Frontal cortex (tissue), 4 donors: ENCODE results near the gene IRF6. TPM values are rescaled to one million over a fixed set of nuclear protein-coding genes. Genes with fewer than 3 reads are reported as not detected.

Experiments used
- DNase-seq, 2 donors: peaks; one replicate each; pipeline ENCODE4 v3.0.0; 2012; ENCODE audit warnings: low spot score in 2 of 2
- FAIRE-seq: peaks from 2 replicates; lab custom pipeline; 2012; peaks lifted over from hg19 to GRCh38; lab: Jason Lieb, UNC
- total RNA-seq: library from RNA; depleted of rRNA; stranded (reverse); fragments of >200 nt; gene quantifications from one replicate; pipeline ENCODE4 v1.2.3, GENCODE V29; 2014
- donor health status: control.
- donor health status: control.
- donor health status: control.

Gene IRF6
- total RNA-seq, 1 donor from 2014 or later: 0.41 TPM

DNA sequence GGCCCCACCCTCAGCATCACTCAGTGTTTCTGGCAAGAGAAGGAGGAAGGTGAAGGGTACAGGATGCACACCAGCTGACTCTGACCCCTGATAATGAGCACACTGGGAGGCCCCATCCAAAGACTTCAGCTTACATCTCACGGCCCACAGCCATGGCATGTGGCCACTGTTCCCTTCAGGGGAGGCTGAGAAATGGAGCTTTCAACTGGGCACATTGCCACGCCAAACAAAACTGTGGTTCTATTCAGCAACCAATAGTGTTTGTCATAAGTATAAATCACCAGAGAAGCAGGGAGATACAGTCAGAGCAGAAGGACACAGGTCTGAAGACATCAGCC is 62.8 kb downstream of the IRF6 start:
- FAIRE-seq (no peak), DNase-seq (no peak)

DNA sequence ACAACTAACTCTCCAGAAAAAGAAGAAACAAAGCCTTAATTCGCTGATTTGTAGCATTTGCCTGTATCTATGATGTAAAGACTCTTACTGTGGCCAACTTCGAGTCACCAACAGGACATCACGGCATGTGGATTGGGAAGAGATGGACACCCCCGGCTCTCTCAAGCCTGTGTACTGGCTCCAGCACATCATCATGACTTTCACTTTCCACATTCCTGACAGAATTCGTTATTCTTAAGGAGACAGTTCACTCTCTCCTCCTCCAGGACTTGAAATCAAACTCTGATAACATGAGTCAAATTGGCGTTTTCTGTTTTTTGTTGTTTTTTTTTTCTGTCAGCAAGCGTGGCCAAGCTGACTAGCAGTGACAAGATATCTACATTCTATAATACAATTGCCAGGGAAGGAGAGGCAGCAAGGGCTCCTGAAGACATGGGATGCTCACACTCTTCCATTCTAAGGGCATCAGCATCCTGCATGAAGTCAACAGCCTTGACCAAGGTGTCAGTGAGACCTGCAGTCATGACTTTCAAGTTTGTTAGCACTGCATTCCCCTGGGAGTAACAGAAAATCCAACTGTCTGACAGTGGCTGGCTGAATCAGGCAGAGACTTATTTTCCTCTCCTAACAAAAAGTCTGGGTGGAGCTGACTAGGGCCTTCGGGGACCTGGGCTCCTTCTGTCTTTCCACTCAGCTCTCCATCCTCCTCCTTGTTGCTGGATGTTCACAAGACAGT is 63.4 kb downstream of the IRF6 start:
- DNase-seq (no peak), FAIRE-seq (no peak)

DNA sequence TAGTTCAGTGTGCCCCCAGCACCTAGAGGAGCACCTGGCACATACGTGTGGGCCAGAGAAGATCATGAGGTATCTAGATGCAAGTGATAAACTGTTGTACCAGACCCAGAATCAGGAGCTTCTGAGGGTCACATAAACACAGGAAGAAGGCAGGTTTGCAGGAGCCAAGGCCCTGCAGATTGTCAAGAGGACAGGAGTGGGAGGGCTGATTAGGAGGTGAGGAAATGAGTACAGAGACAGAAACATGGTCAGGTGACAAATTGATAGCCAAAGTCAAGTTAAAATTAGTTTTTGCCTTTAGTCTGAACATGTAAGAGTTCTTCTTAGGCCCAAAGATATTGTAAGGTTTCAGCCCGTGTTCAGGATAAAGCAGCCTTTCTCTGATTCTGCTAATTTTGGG is 64.1 kb downstream of the IRF6 start:
- FAIRE-seq: no peak
- DNase-seq: no peak

DNA sequence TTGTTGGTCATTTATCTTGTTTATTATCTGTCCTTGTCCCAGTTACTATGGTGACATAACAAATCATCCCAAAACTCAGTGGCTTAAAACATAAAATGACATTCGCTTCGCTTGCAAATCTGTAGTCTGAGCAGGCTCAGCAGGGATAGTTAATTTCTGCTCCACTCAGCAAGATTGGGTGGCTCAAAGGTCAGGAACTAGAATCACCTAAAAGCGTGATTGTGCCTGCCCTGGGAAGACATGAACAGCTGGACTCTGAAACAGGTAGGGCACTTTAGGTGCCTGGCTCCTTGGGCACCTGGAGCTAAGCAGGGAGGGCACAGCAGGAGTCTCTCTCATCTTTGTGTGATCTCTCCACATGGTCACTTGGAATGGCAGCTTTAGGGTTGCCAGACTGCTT is 64.7 kb downstream of the IRF6 start:
- no peak for DNase-seq

DNA sequence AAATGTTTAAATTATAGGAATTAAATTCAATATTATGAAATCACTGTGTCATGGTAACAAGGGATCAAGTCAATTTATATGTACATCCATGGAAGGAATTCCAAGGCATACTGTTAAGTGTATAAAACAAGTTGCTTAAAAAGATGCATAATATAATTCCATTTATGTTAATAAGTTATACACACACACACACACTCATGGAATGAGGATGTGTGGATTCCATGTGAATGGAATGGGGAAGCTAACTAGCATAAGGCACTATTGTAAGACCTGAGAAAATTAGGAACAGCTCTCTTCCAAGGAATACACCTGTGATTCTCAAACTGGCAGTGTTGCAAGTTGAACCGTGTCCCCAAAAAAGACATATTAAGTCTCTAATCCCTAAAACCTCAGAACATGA is 67.7 kb downstream of the IRF6 start:
- DNase-seq (no peak), FAIRE-seq (no peak)

More for the DNA sequence above, 64.7 kb downstream of the IRF6 start:
- FAIRE-seq: no peak

DNA sequence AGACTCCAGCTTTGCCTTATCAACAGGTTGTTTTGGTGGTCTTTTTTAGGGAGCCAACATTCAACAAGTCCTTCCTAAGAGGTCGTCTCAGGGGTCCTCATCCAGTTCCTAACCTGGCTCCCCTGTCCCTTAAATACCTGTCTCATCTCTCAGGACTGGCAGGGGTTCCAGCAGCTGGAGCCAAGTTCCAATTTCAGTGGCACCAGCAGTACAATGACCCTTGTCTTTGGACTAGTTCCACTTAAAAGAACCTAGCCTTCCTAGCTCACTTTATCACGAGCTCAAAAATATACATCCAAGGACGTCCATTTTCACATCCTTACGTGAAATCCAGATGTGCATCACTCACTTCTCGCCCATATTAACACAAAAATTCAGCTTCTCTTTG is 68.8 kb downstream of the IRF6 start:
- FAIRE-seq: no peak
- DNase-seq: no peak

DNA sequence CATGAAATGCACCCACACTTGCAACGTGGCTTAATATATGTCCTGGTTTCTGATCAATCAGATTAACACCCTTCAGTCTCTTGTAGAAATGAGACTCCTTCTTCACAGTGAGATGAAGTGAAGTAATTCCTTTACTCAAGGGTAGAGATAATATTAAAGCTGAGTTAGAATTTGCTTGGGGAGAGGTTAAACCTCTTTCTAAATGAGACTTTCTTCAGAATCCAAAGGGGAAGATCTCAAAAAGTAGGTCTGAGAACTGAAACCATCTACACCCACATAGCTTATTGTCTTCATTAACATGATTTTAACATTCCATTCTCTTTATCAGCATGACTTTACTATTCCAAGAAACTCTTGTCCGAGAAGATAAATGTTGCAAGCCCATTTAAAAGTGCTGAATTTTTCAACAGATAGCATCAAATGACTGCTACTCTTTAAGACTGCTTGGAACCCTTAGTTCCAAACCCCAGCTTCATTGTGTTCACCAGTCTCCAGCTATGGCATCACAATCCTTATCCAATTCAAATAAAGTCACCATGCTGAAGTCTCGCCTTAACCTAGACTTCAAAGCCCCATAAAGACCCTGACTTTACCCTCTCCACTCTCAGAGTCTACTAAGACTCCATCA is 69.3 kb downstream of the IRF6 start:
- FAIRE-seq: no peak
- DNase-seq: no peak

Other genes starting within 250 kb of the IRF6 start
- gene CAMK1G, start 222.4 kb downstream of the IRF6 start, total RNA-seq: 2.4 TPM
- 0.82 TPM for gene LAMB3, start 153.7 kb downstream of the IRF6 start, total RNA-seq
- gene G0S2, start 130.7 kb downstream of the IRF6 start, total RNA-seq: 1.6 TPM
- gene HSD11B1, start 101.3 kb downstream of the IRF6 start, total RNA-seq: not detected
- gene TRAF3IP3, start 50.1 kb downstream of the IRF6 start, total RNA-seq: under 0.01 TPM
- 3.3 TPM for gene C1orf74, start 21.6 kb downstream of the IRF6 start, total RNA-seq
- 10.6 TPM for gene UTP25, start 21.8 kb upstream of the IRF6 start, total RNA-seq
- gene SYT14, start 132.1 kb upstream of the IRF6 start, total RNA-seq: 51.4 TPM